Epidermal melanocyte (primary cell): ENCODE results near the gene ABCC4.

ENCODE experiments used
- DNase-seq: peaks from one replicate; pipeline ENCODE4 v3.0.0; 2011; ENCODE audit warnings: low spot score; ENCODE audit not compliant: insufficient read length

The ABCC4 gene

GRCh38 chr13:95258098-95258497, 43.2 kb downstream of the ABCC4 start:
- no peak for DNase-seq

GRCh38 chr13:95256091-95256490, 45.2 kb downstream of the ABCC4 start:
- no peak for DNase-seq

- DNase-seq, result no peak
These were observed 46.0 kb downstream of the ABCC4 start for GRCh38 chr13:95255072-95255732.

GRCh38 chr13:95254339-95254738, 46.9 kb downstream of the ABCC4 start:
- no peak for DNase-seq

GRCh38 chr13:95253033-95253432, 48.2 kb downstream of the ABCC4 start:
- DNase-seq, result no peak

- no peak for DNase-seq
These were observed 49.6 kb downstream of the ABCC4 start for GRCh38 chr13:95251641-95252040.

GRCh38 chr13:95250961-95251360, 50.3 kb downstream of the ABCC4 start:
- DNase-seq, result no peak

- DNase-seq, result no peak
These were observed 52.3 kb downstream of the ABCC4 start for GRCh38 chr13:95248953-95249352.

- no peak for DNase-seq
These were observed 53.4 kb downstream of the ABCC4 start for GRCh38 chr13:95247852-95248251.

GRCh38 chr13:95247171-95247570, 54.1 kb downstream of the ABCC4 start:
- no peak for DNase-seq

- DNase-seq, result no peak
These were observed 54.8 kb downstream of the ABCC4 start for GRCh38 chr13:95246292-95247082.

GRCh38 chr13:95245071-95245470, 56.2 kb downstream of the ABCC4 start:
- DNase-seq, result no peak

- DNase-seq, result no peak
These were observed 58.0 kb downstream of the ABCC4 start for GRCh38 chr13:95243207-95243606.

GRCh38 chr13:95241321-95241720, 59.9 kb downstream of the ABCC4 start:
- no peak for DNase-seq

GRCh38 chr13:95239283-95239682, 62.0 kb downstream of the ABCC4 start:
- no peak for DNase-seq

- DNase-seq, result no peak
These were observed 63.9 kb downstream of the ABCC4 start for GRCh38 chr13:95237310-95237870.

- DNase-seq, result no peak
These were observed 64.5 kb downstream of the ABCC4 start for GRCh38 chr13:95236774-95237173.

GRCh38 chr13:95235974-95236373, 65.3 kb downstream of the ABCC4 start:
- no peak for DNase-seq

- DNase-seq, result no peak
These were observed 66.0 kb downstream of the ABCC4 start for GRCh38 chr13:95235199-95235756.

- no peak for DNase-seq
These were observed 67.0 kb downstream of the ABCC4 start for GRCh38 chr13:95234242-95234641.

- no peak for DNase-seq
These were observed 68.1 kb downstream of the ABCC4 start for GRCh38 chr13:95233026-95233635.

- no peak for DNase-seq
These were observed 69.9 kb downstream of the ABCC4 start for GRCh38 chr13:95231393-95231792.
